ENCODE measurements around the gene RNF217.

The RNF217 gene

GRCh38 chr6:125044066-125044465 lies 81.8 kb downstream of the RNF217 start:
- Histone ChIP-seq H3K23ac (ENCODE audit: low read depth, low read length, poor library complexity) (no peak overlapping the region), H2BK120ac (ENCODE audit: low read depth, low read length) (no peak overlapping the region), H3K79me1 (ENCODE audit: low read depth, low read length) (no peaks in the 10 kb centered on the region), H2BK15ac (ENCODE audit: low read length) (no peak overlapping the region), H3K36me3 (replicated peaks in 1 of 2; ENCODE audit: control insufficient read depth in 2 of 2, insufficient read depth in 2 of 2, low read length in 2 of 2) (no peaks in the 10 kb centered on the region), H3K27ac (replicated peaks; ENCODE audit: low read length) (no peak overlapping the region), H2AFZ (ENCODE audit: low read length) (no peak overlapping the region), H3K4me1 (ENCODE audit: control insufficient read depth in 2 of 2, insufficient read depth in 1 of 2, low read depth in 1 of 2, low read length in 2 of 2) (peaks cover 0 to 7% of the 10 kb centered on the region in 2 donors), H4K91ac (ENCODE audit: low read depth, low read length, poor library complexity) (no peak overlapping the region), H2BK12ac (ENCODE audit: low read length) (no peak overlapping the region), H4K8ac (ENCODE audit: low read depth, low read length) (no peak overlapping the region), H3K4ac (ENCODE audit: low read length) (no peak overlapping the region), H3K9me3 (replicated peaks in 1 of 2; ENCODE audit: control insufficient read depth in 2 of 2, insufficient read depth in 1 of 2, low read depth in 1 of 2, low read length in 2 of 2) (no peaks in the 10 kb centered on the region), H3K14ac (ENCODE audit: low read length) (no peak overlapping the region), H3K4me3 (ENCODE audit: low read length in 2 of 2) (no peak overlapping the region), H3K18ac (ENCODE audit: low read length) (no peak overlapping the region), H2AK5ac (ENCODE audit: low read depth, low read length) (no peak overlapping the region), H3K4me2 (ENCODE audit: insufficient read depth, low read length, poor library complexity, severe bottlenecking) (no peak overlapping the region), H3K9ac (ENCODE audit: low read depth, low read length, poor library complexity) (no peak overlapping the region), H3K27me3 (ENCODE audit: control insufficient read depth in 3 of 3, insufficient read depth in 3 of 3, low read depth in 1 of 3, low read length in 3 of 3) (no peaks in the 10 kb centered on the region), H2BK5ac (ENCODE audit: low read length) (no peak overlapping the region)
- no CpG with 5 or more reads among the region's 3 CpGs for WGBS, 2 donors (ENCODE audit: extremely low coverage in 2 of 2, insufficient read length in 2 of 2, insufficient replicate concordance in 1 of 2)
- DNase-seq (ENCODE audit: low spot score): no peak

DNA sequence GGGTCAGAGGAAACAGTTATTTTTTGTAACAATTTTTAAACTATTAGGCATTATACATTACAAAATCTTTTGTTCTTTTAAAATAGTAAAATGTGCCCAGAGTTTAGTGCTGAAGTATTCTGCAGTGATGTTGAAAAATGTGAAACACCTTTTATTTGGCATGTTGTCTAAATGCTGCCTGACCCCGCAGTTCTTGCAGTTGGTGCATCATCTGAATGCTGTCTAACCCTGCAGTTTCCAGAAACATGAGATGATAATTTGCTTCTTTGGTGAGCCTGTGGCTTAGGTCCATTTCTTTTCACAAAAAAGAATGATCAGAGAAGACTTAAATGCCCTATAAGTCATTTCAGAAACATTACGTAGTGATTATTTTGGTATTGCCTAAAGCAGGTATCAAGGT lies 82.4 kb downstream of the RNF217 start:
- Histone ChIP-seq H3K27ac (replicated peaks; ENCODE audit: low read length) (no peak overlapping the region), H3K4me3 (ENCODE audit: low read length in 2 of 2) (no peak overlapping the region), H3K4me2 (ENCODE audit: insufficient read depth, low read length, poor library complexity, severe bottlenecking) (no peak overlapping the region), H3K18ac (ENCODE audit: low read length) (no peak overlapping the region), H4K8ac (ENCODE audit: low read depth, low read length) (no peak overlapping the region), H2BK120ac (ENCODE audit: low read depth, low read length) (no peak overlapping the region), H3K79me1 (ENCODE audit: low read depth, low read length) (no peaks in the 10 kb centered on the region), H3K9ac (ENCODE audit: low read depth, low read length, poor library complexity) (no peak overlapping the region), H3K4ac (ENCODE audit: low read length) (no peak overlapping the region), H2BK15ac (ENCODE audit: low read length) (no peak overlapping the region), H4K91ac (ENCODE audit: low read depth, low read length, poor library complexity) (no peak overlapping the region), H2BK5ac (ENCODE audit: low read length) (no peak overlapping the region), H3K9me3 (replicated peaks in 1 of 2; ENCODE audit: control insufficient read depth in 2 of 2, insufficient read depth in 1 of 2, low read depth in 1 of 2, low read length in 2 of 2) (no peaks in the 10 kb centered on the region), H3K27me3 (ENCODE audit: control insufficient read depth in 3 of 3, insufficient read depth in 3 of 3, low read depth in 1 of 3, low read length in 3 of 3) (no peaks in the 10 kb centered on the region), H3K4me1 (ENCODE audit: control insufficient read depth in 2 of 2, insufficient read depth in 1 of 2, low read depth in 1 of 2, low read length in 2 of 2) (peaks cover 0 to 7% of the 10 kb centered on the region in 2 donors), H2AK5ac (ENCODE audit: low read depth, low read length) (no peak overlapping the region), H2BK12ac (ENCODE audit: low read length) (no peak overlapping the region), H3K23ac (ENCODE audit: low read depth, low read length, poor library complexity) (no peak overlapping the region), H3K36me3 (replicated peaks in 1 of 2; ENCODE audit: control insufficient read depth in 2 of 2, insufficient read depth in 2 of 2, low read length in 2 of 2) (no peaks in the 10 kb centered on the region), H2AFZ (ENCODE audit: low read length) (no peak overlapping the region), H3K14ac (ENCODE audit: low read length) (no peak overlapping the region)
- no CpG with 5 or more reads among the region's 2 CpGs for WGBS, 2 donors (ENCODE audit: extremely low coverage in 2 of 2, insufficient read length in 2 of 2, insufficient replicate concordance in 1 of 2)
- no peak for DNase-seq (ENCODE audit: low spot score)

- H4K8ac ChIP-seq (ENCODE audit: low read depth, low read length): no peak overlapping the region
- no peaks in the 10 kb centered on the region for H3K36me3 ChIP-seq (replicated peaks in 1 of 2; ENCODE audit: control insufficient read depth in 2 of 2, insufficient read depth in 2 of 2, low read length in 2 of 2)
- no peaks in the 10 kb centered on the region for H3K27me3 ChIP-seq (ENCODE audit: control insufficient read depth in 3 of 3, insufficient read depth in 3 of 3, low read depth in 1 of 3, low read length in 3 of 3)
- H4K91ac ChIP-seq (ENCODE audit: low read depth, low read length, poor library complexity): no peak overlapping the region
- H3K4ac ChIP-seq (ENCODE audit: low read length): no peak overlapping the region
- H2BK15ac ChIP-seq (ENCODE audit: low read length): no peak overlapping the region
- peaks cover 0 to 7% of the 10 kb centered on the region in 2 donors for H3K4me1 ChIP-seq (ENCODE audit: control insufficient read depth in 2 of 2, insufficient read depth in 1 of 2, low read depth in 1 of 2, low read length in 2 of 2)
- no peak overlapping the region for H3K4me3 ChIP-seq (ENCODE audit: low read length in 2 of 2)
- H3K23ac ChIP-seq (ENCODE audit: low read depth, low read length, poor library complexity): no peak overlapping the region
- no peak overlapping the region for H2AK5ac ChIP-seq (ENCODE audit: low read depth, low read length)
- H2BK5ac ChIP-seq (ENCODE audit: low read length): no peak overlapping the region
- no peaks in the 10 kb centered on the region for H3K79me1 ChIP-seq (ENCODE audit: low read depth, low read length)
- no peak overlapping the region for H3K18ac ChIP-seq (ENCODE audit: low read length)
- WGBS, 2 donors (ENCODE audit: extremely low coverage in 2 of 2, insufficient read length in 2 of 2, insufficient replicate concordance in 1 of 2): no CpG with 5 or more reads among the region's 7 CpGs
- DNase-seq (ENCODE audit: low spot score): no peak
- H2BK12ac ChIP-seq (ENCODE audit: low read length): no peak overlapping the region
- no peak overlapping the region for H3K9ac ChIP-seq (ENCODE audit: low read depth, low read length, poor library complexity)
- H3K9me3 ChIP-seq (replicated peaks in 1 of 2; ENCODE audit: control insufficient read depth in 2 of 2, insufficient read depth in 1 of 2, low read depth in 1 of 2, low read length in 2 of 2): no peaks in the 10 kb centered on the region
- H2BK120ac ChIP-seq (ENCODE audit: low read depth, low read length): no peak overlapping the region
- H3K4me2 ChIP-seq (ENCODE audit: insufficient read depth, low read length, poor library complexity, severe bottlenecking): no peak overlapping the region
- H3K27ac ChIP-seq (replicated peaks; ENCODE audit: low read length): no peak overlapping the region
- no peak overlapping the region for H3K14ac ChIP-seq (ENCODE audit: low read length)
- no peak overlapping the region for H2AFZ ChIP-seq (ENCODE audit: low read length)
Measured at GRCh38 chr6:125046107-125046925, 84.1 kb downstream of the RNF217 start.

DNA sequence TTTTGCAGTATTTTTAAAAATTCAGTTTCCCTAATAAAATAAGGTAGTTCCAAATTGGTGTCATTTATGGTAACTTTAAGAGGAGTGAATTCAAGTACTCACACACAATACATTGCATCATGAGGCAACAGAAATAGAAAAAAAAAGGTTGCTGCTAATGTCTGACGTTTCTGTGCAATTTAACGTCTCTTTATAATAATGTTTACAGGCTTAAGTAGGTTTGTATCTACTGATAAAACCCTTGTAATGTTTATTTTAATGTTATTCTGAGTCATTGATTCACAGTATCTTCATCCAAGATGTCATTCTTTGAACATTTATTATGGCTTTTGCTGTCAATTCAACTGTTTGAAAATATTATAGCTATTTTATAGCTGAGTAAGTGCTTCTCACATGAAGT lies 86.0 kb downstream of the RNF217 start:
- Histone ChIP-seq H3K4ac (ENCODE audit: low read length) (no peak overlapping the region), H4K8ac (ENCODE audit: low read depth, low read length) (no peak overlapping the region), H3K4me3 (ENCODE audit: low read length in 2 of 2) (no peak overlapping the region), H2BK15ac (ENCODE audit: low read length) (no peak overlapping the region), H3K14ac (ENCODE audit: low read length) (no peak overlapping the region), H2AK5ac (ENCODE audit: low read depth, low read length) (no peak overlapping the region), H3K27me3 (ENCODE audit: control insufficient read depth in 3 of 3, insufficient read depth in 3 of 3, low read depth in 1 of 3, low read length in 3 of 3) (no peaks in the 10 kb centered on the region), H3K18ac (ENCODE audit: low read length) (no peak overlapping the region), H3K79me1 (ENCODE audit: low read depth, low read length) (no peaks in the 10 kb centered on the region), H2AFZ (ENCODE audit: low read length) (no peak overlapping the region), H3K36me3 (replicated peaks in 1 of 2; ENCODE audit: control insufficient read depth in 2 of 2, insufficient read depth in 2 of 2, low read length in 2 of 2) (no peaks in the 10 kb centered on the region), H4K91ac (ENCODE audit: low read depth, low read length, poor library complexity) (no peak overlapping the region), H2BK12ac (ENCODE audit: low read length) (no peak overlapping the region), H3K4me1 (ENCODE audit: control insufficient read depth in 2 of 2, insufficient read depth in 1 of 2, low read depth in 1 of 2, low read length in 2 of 2) (peaks cover 0 to 5% of the 10 kb centered on the region in 2 donors), H2BK5ac (ENCODE audit: low read length) (no peak overlapping the region), H3K23ac (ENCODE audit: low read depth, low read length, poor library complexity) (no peak overlapping the region), H3K4me2 (ENCODE audit: insufficient read depth, low read length, poor library complexity, severe bottlenecking) (no peak overlapping the region), H2BK120ac (ENCODE audit: low read depth, low read length) (no peak overlapping the region), H3K9me3 (replicated peaks in 1 of 2; ENCODE audit: control insufficient read depth in 2 of 2, insufficient read depth in 1 of 2, low read depth in 1 of 2, low read length in 2 of 2) (no peaks in the 10 kb centered on the region), H3K9ac (ENCODE audit: low read depth, low read length, poor library complexity) (no peak overlapping the region), H3K27ac (replicated peaks; ENCODE audit: low read length) (no peak overlapping the region)
- no peak for DNase-seq (ENCODE audit: low spot score)
- WGBS, 2 donors (ENCODE audit: extremely low coverage in 2 of 2, insufficient read length in 2 of 2, insufficient replicate concordance in 1 of 2): no CpG with 5 or more reads among the region's 2 CpGs

Data from neuronal stem cell (in vitro differentiated cells).